HG02840 (cell line): ENCODE measurements around the gene TMEM179.
"Not testable (repeated sequence)": the region's sequence is repeated elsewhere in the genome, so short reads cannot be mapped to it uniquely, and the experiment has no call there.

Experiments used
- ATAC-seq: cut with Tn5 transposase; IDR thresholded peaks from one replicate; pipeline ENCODE4 v1.9.1; 2021; ENCODE audit warnings: mild to moderate bottlenecking, moderate library complexity, moderate number of reproducible peaks; ENCODE audit not compliant: unreplicated experiment, low FRiP score

Gene TMEM179

DNA sequence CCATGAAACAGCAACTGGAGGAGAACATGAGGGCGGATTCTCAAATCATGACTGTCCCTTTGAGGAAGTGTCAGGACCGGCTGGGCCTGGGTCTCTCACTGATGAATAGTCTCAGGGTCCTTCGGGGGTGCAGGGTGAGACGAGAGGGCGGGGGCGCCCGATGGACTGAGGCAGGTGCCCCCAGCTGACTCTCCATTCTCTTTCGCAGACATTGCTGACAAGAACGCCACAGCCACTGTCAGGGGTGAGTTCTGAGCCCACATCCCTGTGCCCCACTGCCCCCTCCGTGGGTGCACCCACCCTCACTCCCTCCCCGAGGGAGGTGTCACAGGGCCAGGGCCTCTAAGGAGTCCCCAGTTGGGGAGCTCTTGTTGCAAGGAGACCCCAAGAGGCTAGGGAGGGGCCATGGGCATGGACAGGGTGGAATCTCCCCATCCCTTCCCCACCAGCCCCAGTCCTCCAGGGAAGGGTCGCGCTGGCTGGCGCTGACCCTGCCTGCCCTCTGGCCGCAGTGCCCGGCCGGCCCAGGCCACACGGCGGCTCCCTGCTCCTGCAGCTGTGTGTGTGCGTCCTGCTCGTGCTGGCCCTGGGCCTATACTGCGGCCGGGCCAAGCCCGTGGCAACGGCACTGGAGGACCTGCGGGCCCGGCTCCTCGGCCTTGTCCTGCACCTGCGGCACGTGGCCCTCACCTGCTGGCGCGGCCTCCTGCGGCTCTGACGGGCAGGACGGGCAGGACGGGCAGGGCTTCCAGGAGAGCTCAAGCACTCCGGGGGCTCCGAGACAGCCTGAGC, 16.3 kb downstream of the TMEM179 start:
- no peak for ATAC-seq

DNA sequence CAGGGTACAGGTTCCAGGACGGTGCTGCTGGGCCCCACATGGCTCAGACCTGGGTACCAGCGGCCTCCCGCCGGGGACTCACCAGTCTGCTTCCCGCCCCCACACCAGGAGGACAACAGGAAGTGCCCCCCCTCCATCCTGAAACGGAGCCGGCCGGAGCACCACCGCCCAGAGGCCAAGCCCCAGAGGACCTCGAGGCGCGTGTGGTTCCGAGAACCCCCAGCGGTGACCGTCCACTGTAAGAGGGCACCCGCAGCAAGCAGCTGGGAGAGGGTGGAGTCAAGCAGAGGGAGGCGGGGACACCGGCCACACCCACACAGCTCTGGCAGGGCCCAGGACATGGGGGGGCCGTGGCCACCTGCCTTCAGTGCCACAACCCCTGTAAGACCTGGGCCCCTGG, 16.9 kb downstream of the TMEM179 start:
- ATAC-seq: no peak

DNA sequence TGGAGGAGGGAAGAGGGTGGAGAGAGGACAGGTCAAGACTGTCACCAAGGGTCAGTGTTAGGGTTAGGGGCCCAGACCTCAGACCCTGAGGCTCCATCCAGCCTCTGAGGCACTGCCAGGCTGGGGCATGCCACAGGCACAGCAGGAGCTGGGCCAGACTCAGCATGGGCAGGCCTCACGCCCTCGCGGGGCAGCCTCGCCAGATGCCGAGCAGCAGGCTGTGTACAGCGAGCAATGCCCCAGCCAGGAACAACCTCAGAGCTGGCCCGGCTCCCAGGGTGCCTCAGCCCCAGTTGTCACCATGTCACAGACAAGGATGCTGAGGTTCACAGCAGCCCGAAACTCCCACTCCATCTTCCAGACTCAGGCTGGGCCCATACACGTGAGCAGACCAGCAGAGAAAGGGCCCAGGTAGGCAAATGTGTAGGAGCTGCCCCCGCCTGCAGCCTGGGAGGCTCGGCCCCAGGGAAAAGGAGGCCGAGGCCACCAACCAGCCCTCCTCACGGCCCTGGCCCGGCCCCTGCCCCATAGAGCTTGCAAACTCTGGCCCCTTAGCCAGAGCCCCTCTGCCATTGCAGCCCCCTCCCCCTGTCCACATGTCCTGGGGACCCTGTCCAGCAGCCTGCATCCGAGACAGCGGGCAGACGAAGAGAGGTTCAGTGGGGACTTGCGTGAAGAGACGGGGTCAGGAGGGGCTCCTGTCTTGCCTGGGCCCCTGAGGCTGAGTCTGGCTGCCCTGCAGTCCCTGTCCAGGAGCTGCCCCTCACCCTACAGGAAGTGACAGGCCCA, 17.5 kb downstream of the TMEM179 start:
- ATAC-seq: no peak

DNA sequence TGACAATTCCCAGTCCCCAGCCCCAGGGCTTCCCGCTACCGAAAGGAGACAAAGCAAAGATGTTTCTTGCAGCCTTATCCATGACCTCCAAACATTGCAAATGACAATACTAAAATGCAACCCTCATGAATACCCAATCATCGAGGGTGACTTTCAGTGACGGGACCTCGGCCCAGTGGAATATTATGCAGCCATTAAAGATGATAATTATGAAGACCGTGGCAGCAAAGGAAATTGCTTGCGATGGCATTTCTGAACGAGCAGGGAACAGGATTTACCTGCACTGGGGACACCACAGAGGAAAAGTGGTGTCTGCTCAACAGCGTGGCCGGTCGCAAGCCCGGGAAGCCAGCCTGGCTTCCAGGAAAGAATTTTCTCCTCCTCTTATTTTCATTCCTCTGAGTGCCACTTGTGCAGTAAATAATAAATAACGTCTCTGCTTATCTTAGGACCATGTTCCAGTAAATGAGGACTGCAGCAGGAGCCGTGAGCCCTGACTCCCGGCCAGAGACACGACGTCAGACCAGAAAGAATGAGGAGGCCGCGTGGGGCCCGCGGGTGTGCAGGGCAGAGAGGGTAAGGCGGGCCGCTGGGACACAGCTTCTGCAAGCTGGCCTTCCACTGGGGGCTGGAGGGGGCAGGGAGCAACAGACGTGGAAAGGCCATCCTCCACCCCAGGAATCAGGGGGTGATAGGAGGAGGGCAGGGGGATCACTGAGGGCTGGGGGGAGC, 18.4 kb downstream of the TMEM179 start:
- ATAC-seq: no peak

DNA sequence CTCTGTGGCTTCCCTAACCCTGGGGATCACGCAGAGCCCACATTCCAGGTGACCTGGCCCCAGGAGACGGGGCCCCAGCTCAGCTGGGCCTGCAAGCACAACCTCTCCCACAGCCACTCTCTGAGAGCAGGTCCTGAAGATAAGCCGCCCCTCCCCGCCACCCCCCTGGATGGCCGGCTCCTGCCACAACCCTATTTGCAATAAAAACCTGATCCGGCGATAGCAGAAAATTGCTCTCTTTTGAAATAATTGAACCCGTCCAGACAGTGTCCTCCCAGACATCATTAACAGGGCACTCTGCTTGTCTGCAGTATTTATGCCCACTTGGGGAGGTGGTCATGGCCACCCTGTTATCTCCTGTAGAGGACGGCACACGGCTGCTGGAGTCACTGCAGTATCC, 20.0 kb downstream of the TMEM179 start:
- no peak for ATAC-seq

DNA sequence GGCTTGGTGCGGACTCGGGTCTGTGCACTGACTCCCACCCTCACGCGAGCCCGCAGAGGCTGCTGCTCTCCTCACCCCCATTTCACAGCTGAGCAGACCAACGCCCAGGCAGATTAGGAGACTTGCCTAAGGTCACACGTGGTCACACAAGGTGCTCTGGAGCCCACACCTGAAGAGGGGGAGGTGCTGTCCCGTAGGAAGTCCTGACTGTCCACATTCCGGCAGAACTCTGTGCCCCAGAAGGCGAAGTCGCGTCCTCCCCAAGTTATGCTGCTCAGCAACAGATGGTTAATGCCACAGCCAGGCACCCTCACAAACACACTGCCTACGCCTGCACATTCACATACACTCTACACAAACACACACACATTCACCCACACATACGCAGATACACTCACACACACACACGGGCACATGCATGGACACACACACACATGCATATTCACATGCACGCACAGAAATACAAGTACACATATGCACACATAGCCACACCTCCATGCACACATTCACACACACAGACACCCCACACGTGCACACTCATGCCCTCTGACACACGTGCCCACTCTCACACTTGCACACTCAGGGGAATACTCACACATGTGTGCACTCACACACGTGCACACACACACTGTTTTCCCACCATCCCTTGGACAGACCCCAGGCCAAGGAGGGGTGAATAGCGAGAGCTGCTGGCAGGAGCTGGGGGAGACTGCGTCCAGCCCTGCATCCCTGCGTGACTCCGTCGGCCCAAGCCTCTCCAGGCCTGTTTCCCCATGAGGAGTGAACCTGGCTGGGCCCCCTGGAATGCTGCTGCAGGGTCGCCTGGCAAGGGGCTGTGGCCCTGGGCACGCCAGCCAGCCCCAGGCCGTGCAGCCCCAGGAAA, 20.9 kb downstream of the TMEM179 start:
- ATAC-seq: no peak

DNA sequence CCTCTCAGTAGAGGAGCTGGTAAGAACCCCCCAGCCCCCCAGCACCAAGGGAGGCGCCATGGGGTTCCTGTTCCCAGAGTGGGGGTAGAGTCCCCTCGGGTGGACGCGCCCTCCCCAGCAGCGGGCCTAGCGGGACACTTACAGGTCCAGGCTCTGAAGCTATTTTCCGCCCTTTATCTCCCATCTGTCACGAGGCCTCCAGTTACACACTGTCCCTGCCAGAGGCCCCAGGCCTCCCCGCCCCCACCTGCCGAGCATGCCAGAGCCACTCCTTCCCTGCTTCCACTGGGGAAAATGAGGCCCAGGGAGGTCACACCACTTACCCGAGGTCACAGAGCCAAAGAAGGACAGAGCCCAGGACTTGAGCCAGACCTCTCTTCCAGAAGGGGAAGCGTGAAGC, 21.9 kb downstream of the TMEM179 start:
- no peak for ATAC-seq

DNA sequence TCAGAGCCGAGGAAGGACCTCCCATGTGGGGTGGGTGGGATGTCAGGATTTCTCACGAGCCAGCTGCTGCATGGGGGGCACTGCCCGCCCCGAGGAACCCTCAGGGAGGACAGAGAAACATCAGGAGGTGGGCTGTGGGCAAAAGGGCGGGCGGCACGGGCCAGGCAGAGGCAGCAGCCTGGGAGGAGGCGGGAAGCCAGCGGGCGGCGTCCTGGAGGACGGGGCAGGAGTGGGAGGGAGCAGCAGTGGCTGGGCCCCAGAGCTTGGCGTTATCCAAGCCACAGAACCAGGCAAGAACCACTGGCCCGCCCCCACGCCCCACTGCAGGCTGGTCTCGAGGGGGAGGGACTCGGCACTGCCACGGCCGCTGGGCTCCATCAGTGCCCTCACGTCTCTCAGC, 22.6 kb downstream of the TMEM179 start:
- ATAC-seq: no peak

DNA sequence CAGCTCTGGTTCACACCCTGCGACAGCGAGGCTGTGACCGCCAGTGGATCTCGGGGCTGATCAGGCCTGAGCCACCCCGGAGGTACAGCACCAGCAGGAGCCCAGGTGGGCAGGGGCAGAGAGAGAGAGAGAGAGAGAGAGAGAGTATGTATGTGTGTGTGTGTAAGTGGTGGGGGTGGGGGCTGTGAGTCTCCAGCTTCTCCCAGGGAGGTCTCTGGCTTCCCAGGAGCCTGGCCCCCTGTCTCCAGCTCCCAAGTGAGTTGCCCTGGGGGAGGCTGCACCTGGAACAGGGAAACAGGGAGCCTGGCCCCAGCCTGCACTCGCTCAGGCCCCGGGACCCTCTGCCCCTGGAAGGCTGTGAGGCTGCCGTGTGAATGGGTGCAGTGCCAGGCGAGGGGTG, 23.1 kb downstream of the TMEM179 start:
- ATAC-seq: no peak

DNA sequence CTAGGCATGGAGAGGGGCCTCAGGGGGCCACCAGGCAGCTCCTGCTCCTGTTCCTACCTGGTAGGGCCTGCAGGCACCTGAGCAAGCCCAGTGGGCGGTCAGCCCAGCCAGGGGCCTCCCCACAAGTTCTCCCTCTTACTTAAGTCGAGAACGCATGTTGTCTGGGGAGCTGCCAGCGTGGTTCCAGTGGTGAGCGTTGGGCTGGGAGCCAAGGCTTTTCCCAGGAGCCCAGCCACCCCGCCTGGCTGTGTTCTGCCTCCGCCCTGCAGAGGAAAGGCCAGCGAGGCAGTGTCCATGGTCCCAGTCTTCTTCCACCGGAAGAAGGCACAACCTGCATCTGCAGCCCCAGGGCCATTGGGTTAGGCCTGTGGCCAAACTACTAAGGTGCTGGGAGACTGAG, 23.6 kb downstream of the TMEM179 start:
- ATAC-seq: no peak

DNA sequence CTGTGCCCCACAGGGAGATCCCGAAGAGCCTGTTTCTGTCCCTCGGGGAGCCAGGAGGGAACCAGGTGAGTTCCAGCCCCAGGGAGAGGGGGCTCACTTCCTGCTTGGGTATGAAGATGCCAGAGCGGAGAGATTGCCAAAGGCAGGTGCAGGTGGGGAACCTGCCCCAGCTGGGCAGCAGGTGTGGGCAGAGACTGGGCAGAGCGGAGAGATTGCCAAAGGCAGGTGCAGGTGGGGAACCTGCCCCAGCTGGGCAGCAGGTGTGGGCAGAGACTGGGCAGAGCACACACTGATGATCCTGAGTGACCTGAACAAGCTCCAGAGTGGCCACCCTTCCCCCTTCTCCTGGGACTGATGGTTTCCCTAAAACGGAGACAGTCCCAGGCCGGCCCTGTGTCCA, 24.6 kb downstream of the TMEM179 start:
- ATAC-seq: not testable (repeated sequence)

DNA sequence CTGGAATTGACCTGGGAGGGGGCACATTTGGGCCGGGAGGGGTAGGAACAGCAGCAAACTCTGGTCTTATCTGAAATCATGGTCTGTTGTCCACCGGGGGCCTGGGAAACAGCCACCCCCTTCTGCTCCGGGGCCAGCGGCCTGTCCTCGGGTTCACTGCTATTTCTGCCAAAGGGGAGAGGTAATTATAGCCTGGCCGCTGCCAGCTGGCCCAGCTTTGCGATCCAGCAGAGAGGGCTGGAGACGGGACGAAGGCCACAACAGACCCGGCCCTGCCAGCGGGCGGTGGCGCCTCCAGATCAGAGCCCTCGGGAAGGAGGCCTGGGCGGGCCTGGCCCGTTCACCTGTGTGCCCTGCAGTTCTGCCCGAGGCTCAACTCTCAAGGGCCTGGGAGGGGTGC, 25.1 kb downstream of the TMEM179 start, which contains the start of gene C14orf180:
Gene C14orf180 (plus strand): TSS at position 258 of the 400 bp plus-strand sequence. CDS start 6,667 bp downstream, outside the sequence.
- ATAC-seq: no peak

DNA sequence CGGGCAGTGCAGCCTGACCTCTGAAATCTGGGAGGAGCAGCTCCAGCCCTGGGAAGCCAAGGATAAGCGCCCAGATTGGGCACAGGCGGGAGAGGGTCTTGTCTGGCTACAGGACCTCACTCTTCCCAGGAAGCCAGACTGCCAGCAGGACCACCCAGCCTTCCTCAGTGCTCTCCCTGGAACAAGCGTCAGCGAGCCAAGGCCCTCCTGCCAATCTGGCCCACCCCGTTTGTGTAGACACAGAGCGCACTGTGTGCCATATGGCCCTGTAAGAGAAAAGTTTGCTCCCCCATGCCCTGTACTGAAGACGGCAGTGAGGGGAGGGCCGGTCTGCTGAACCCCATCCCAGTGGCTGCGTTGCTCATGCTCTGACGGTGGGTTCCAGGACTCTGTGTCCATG, 26.3 kb downstream of the TMEM179 start:
- ATAC-seq: no peak

DNA sequence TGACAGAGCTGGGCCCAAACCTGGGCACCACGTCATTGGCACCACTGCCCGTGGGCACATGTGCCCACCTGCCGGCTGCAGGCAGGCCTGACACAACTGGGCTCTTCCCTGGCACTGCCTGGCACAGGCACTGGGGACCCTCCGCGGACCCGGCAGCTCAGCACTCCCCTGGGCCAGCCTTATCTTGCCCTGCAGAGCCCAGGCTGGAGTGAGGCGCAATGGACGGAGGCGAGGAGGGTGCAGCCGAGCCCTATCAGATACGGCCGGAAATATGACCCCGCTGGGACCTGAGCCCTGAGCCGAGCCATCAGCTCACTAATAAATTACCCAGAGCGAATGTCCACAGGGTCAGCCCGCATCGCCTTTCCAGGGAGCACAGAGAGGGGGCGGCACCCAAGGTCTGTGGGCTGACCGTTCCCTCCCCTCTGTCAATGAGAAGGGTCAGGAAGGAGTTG, 26.7 kb downstream of the TMEM179 start:
- ATAC-seq: no peak

DNA sequence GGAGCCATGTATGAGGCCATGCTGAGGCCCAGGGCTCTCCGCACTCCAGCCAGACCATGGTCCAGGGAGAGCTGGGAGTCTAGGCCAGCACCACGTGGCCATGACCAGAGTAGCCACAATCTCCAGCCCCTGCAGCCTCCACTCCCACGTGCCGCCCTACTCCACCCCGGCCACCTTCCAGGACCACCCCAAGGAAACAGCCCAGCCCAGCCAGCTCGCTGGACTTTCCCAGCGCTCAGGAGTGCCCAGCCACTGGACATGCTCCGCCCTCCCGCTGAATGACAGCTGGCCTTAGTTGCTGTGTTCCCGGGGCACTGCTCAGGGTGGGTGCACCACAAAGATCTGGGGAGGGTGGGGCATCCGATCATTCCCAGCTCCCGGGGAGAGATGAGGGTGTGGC, 27.1 kb downstream of the TMEM179 start:
- no peak for ATAC-seq

DNA sequence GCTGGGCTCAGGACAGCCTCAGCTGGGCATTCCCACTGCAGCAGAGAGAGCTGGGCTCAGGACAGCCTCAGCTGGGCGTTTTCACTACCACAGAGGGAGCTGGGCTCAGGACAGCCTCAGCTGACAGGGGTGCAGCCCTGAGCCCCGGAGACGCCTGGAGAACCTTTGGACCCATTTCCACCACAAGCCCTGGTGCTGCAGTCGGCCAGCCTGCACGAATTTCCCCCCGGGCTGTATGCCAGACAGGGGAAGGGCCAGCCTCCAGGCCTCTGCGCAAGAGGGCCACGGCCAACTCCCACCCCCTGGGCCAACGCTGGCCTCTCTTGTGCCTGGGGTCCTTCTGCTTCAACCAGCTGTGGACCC, 27.6 kb downstream of the TMEM179 start:
- ATAC-seq: no peak

DNA sequence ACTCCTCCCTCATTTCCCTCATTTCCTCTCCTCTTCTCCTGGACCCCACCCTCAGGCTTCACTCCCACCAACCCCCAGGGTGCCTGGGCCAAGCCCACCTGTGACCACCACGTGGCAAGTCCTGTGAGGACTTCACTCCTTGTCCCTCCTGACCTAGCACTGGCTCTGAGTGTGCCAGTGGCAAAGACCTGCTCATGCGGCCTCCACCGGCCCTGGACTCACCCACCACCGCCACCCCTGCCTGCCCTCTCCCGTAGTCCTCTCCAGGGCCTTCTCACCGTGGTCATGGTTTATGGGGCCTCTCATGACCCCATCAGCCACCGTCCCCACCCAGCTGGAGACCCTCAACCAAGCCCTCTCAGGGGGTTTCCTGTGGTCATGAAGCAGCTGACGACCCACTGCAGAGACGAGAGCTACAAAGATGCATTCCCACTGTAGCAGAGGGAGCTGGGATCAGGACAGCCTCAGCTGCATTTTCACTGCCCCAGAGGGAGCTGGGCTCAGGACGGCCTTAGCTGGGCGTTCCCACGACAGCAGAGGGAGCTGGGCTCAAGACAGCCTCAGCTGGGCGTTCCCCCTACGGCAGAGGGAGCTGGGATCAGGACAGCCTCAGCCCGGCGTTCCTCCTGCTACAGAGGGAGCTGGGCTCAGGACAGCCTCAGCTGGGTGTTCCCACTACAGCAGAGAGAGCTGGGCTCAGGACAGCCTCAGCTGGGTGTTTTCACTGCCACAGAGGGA, 28.2 kb downstream of the TMEM179 start:
- ATAC-seq: no peak

DNA sequence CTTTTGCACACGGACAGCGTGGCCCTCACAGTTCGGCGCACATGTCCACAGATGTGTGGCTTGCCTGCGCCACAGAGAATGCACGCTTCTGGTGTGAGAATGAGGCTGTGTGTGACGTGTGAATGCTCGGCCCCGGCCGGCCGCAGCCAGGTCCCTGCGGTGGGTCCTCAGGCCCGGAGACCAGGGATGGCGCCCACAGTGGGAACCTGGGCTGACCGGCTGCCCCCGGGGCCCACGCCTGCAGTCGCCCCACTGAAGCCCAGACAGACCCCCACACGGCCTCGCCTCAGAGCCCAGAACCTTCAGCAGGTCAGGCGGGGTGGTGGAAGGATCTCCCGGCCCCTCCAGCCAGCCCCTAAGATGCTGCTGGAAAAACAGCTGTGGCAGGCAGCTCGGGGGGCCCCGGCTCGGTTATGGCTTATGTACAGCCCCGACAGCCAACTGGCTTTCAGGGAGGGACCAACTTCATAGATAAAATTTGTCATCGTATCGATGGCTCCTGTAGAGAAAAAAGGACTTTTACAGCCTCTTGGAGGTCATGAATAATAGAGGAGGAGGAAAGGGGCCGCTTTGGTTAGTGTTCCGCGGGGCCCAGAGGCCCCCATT, 29.5 kb downstream of the TMEM179 start:
- no peak for ATAC-seq

DNA sequence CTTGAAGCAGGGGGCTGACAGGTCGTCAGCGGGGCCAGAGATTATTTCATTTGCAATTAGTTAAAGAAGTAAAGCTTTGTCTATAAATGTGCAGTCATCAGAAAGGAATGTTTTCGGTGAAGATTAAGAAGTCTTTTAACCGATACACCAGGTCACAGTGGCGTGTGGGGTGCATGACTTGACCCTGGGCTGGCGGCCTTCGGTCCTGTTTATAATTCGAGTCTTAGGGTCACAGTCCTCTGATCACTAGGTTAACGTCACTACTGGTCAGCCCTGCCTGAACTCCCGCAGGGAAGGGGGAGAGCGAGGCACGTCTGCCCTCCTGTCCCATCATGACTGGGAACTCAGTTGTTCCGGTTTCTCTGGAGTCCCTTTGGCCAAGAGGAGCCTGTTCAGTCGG, 30.0 kb downstream of the TMEM179 start:
- ATAC-seq: no peak
